A549 (cell line): ENCODE data around the gene MELK. TPM values are rescaled to one million over a fixed set of nuclear protein-coding genes. Genes with fewer than 3 reads are reported as not detected.
"Not testable (repeated sequence)": the region's sequence is repeated elsewhere in the genome, so short reads cannot be mapped to it uniquely, and the experiment has no call there.

Experiments used
- ATAC-seq, 2 experiments: fragments of 200-7000 bp in 1 of 2; fragments of >200 bp in 1 of 2; cut with Nextera tagmentation in 1 of 2; cut with Tn5 transposase in 1 of 2; 3 replicates each; pipeline versions ENCODE4 v1.8.0 to v1.9.1; 2018 to 2020; ENCODE audit warnings: mild to moderate bottlenecking in 1 of 2, moderate library complexity in 1 of 2
- CTCF ChIA-PET: fragments of 300-600 bp; sonication (Branson Sonifier 250); formaldehyde crosslinking; extraction: SDS; loops from one replicate; lab custom pipeline; 2021; ENCODE audit warnings: antibody characterized with exemption, inconsistent platforms; lab: Yijun Ruan, JAX
- POLR2A ChIA-PET: fragments of 350-600 bp; formaldehyde crosslinking; extraction: SDS; loops from one replicate; lab custom pipeline; 2021; ENCODE audit warnings: antibody characterized with exemption, inconsistent platforms; lab: Yijun Ruan, JAX
- DNase-seq, 2 experiments: peaks; one replicate each; pipeline versions ENCODE4 v3.0.0 to v3.0.0-alpha.2; 2011 to 2016; ENCODE audit warnings: low read depth in 1 of 2, low spot score in 1 of 2
- FAIRE-seq: peaks from 2 replicates; lab custom pipeline; 2011; peaks lifted over from hg19 to GRCh38; lab: Jason Lieb, UNC
- H3K27ac ChIP-seq, 2 experiments: fragments of >200 bp; sonication (Bioruptor Twin); formaldehyde crosslinking; 3 replicates each; pipeline ENCODE4 v1.5.1; 2016 to 2017
- H3K4me1 ChIP-seq: fragments of >200 bp; sonication (Bioruptor Twin); formaldehyde crosslinking; 3 replicates; pipeline ENCODE4 v1.6.1; 2016
- H3K4me2 ChIP-seq: fragments of >200 bp; sonication (Bioruptor Twin); formaldehyde crosslinking; 3 replicates; pipeline ENCODE4 v1.6.1; 2016
- H3K4me3 ChIP-seq: fragments of >200 bp; sonication (Bioruptor Twin); formaldehyde crosslinking; 3 replicates; pipeline ENCODE4 v1.5.1; 2016
- H3K9me3 ChIP-seq: fragments of >200 bp; sonication (Bioruptor Twin); formaldehyde crosslinking; 3 replicates; pipeline ENCODE4 v1.6.1; 2016
- CBX2 ChIP-seq: fragments of 200-600 bp; sonication (generic); IDR thresholded peaks from 2 replicates; pipeline ENCODE4 v1.6.1; 2016; ENCODE audit warnings: low read depth, mild to moderate bottlenecking, borderline replicate concordance
- CHD4 ChIP-seq: fragments of 200-600 bp; sonication (generic); IDR thresholded peaks from 2 replicates; pipeline ENCODE4 v1.6.1; 2016; ENCODE audit warnings: antibody characterized with exemption, mild to moderate bottlenecking, borderline replicate concordance
- EHF ChIP-seq: fragments of 250-450 bp; sonication (Bioruptor Pico); IDR thresholded peaks from 2 replicates; pipeline ENCODE4 v1.5.0; 2020; ENCODE audit warnings: mild to moderate bottlenecking
- HOXA7 ChIP-seq: fragments of 250-450 bp; sonication (Bioruptor Pico); IDR thresholded peaks from 2 replicates; pipeline ENCODE4 v1.5.0; 2020; ENCODE audit warnings: mild to moderate bottlenecking, moderate library complexity
- HOXB5 ChIP-seq: fragments of 250-450 bp; sonication (Bioruptor Pico); IDR thresholded peaks from 2 replicates; pipeline ENCODE4 v1.5.0; 2020; ENCODE audit warnings: mild to moderate bottlenecking, moderate library complexity
- JUN ChIP-seq, 2 experiments: fragments of >200 bp; sonication (Bioruptor Twin); formaldehyde crosslinking; IDR thresholded peaks; 2 replicates in 1 of 2; 3 replicates in 1 of 2; pipeline ENCODE4 v1.6.1; 2016 to 2017
- KDM5A ChIP-seq: fragments of 200-600 bp; sonication (generic); IDR thresholded peaks from 2 replicates; pipeline ENCODE4 v1.6.1; 2016; ENCODE audit warnings: antibody characterized with exemption, mild to moderate bottlenecking
- MAFK ChIP-seq: fragments of 450-650 bp; IDR thresholded peaks from 2 replicates; pipeline ENCODE4 v1.6.1; 2014; ENCODE audit not compliant: partially characterized antibody
- MAZ ChIP-seq: fragments of 150-350 bp; IDR thresholded peaks from 2 replicates; pipeline ENCODE4 v1.6.1; 2014; ENCODE audit warnings: antibody characterized with exemption, low read depth, low read length, borderline replicate concordance
- NFE2L2 ChIP-seq: fragments of 150-350 bp; conservative IDR thresholded peaks from 2 replicates; pipeline ENCODE4 v1.6.1; 2014; ENCODE audit warnings: low read length
- ZSCAN20 ChIP-seq: fragments of 250-450 bp; sonication (Bioruptor Pico); IDR thresholded peaks from 2 replicates; pipeline ENCODE4 v1.8.0; 2022; ENCODE audit warnings: mild to moderate bottlenecking, moderate library complexity
- WGBS: methylation state at CpG from one replicate; pipeline ENCODE4 v1.1.6; 2017; ENCODE audit errors: missing lambda C conversion rate; 5-methylcytosine and 5-hydroxymethylcytosine counted together
- polyA plus RNA-seq, 4 experiments: library from polyadenylated mRNA; depleted of rRNA in 3 of 4; stranded (reverse); fragments of >200 nt; fragmentation: RNase III in 1 of 4; extraction: RNeasy Plus Mini Kit Qiagen cat#74134 plus additional on column Dnase treatment in 1 of 4; gene quantifications; 2 replicates in 3 of 4; 3 replicates in 1 of 4; pipeline ENCODE4 v1.2.3, GENCODE V29; 2011 to 2017
- TF ChIP-seq, protein P1 (sequence below): IDR thresholded peaks from 2 replicates; pipeline ENCODE4 v1.6.1; 2012
- TF ChIP-seq, protein P2 (sequence below): fragments of 200-600 bp; sonication (generic); IDR thresholded peaks from 2 replicates; pipeline ENCODE4 v1.6.1; 2016; ENCODE audit warnings: antibody characterized with exemption, mild to moderate bottlenecking, moderate library complexity
- TF ChIP-seq, protein P3 (sequence below): fragments of 150-350 bp; IDR thresholded peaks from 2 replicates; pipeline ENCODE4 v1.6.1; 2014; ENCODE audit warnings: low read depth, mild to moderate bottlenecking, low read length

The MELK gene
- polyA plus RNA-seq, 2 of the 4 experiments (the other 2 are of a cell fraction) = 72.7 to 92.4 TPM

DNA sequence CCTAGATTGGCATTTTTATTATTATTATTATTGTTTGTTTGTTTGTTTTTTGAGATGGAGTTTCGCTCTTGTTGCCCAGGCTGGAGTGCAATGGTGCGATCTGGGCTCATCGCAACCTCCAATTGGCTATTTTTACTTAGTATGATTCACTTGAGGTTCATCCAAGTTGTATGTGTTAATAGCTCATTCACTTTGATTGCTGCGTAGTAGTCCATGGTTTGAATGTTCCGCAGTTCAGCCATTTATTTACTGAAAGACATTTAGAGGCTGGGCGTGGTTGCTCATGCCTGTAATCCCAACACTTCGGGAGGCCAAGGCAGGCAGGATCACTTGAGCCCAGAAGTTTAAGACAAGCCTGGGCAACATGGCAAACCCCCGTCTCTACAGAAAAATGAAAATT is 22.6 kb upstream of the MELK start:
- no peak for ATAC-seq

DNA sequence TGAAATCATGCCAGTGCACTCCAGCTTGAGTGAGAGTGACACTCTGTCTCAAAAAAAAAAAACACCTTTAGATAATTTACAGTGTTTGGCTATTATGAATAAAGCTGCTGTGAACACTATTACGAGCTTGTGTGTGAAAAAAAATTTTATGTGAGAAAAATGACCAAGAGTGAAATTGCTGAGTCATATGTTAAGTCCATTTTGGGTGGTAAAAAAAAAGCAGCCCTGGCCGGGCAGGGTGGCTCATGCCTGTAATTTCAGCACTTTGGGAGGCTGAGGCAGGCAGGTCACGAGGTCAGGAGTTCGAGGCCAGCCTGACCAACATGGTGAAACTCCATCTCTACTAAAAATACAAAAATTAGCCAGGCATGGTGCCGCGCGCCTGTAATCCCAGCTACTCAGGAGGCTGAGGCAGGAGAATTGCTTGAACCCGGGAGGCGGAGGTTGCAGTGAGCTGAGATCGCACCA is 22.0 kb upstream of the MELK start:
- FAIRE-seq, H3K4me1 ChIP-seq, H3K4me3 ChIP-seq, H3K4me2 ChIP-seq, POLR2A ChIA-PET, DNase-seq, H3K9me3 ChIP-seq, ATAC-seq: not testable (repeated sequence)
- CTCF ChIA-PET = interaction anchor here (0.6 to 14.4 kb wide), 3 partner anchors 10 to 145 kb away, joined by 4 to 227 read pairs (median 6); no protein-coding TSS in a partner anchor
- 84% methylated on average over 10 of the region's 10 CpGs for WGBS
- peak overlapping the region in 1 of 2 experiments; percentile 16; a peak in 3 of 6 replicates for H3K27ac ChIP-seq
- TF ChIP-seq NFE2L2 (peak; percentile 91), MAFK (peak; percentile 96)

More for the DNA sequence above, 22.6 kb upstream of the MELK start:
- FAIRE-seq = no peak
- ChIA-PET CTCF (interaction anchor here (0.8 to 14.4 kb wide), 2 partner anchors 100 to 144 kb away, joined by 4 to 227 read pairs; no protein-coding TSS in a partner anchor), POLR2A (no interaction called here)
- H3K27ac ChIP-seq = peak overlapping the region in 1 of 2 experiments; percentile 16; a peak in 2 of 6 replicates
- no peak for DNase-seq
- 93% methylated on average over 8 of the region's 8 CpGs for WGBS
- no peak overlapping the region for H3K4me3 ChIP-seq
- peaks cover 9% of the 10 kb centered on the region for H3K4me1 ChIP-seq
- no peak for TF ChIP-seq CHD4
- TF ChIP-seq, protein P1, sequence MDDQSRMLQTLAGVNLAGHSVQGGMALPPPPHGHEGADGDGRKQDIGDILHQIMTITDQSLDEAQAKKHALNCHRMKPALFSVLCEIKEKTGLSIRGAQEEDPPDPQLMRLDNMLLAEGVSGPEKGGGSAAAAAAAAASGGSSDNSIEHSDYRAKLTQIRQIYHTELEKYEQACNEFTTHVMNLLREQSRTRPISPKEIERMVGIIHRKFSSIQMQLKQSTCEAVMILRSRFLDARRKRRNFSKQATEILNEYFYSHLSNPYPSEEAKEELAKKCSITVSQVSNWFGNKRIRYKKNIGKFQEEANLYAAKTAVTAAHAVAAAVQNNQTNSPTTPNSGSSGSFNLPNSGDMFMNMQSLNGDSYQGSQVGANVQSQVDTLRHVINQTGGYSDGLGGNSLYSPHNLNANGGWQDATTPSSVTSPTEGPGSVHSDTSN = no peak
- TF ChIP-seq MAZ = no peak
- TF ChIP-seq CBX2 = no peak
- TF ChIP-seq, protein P2, sequence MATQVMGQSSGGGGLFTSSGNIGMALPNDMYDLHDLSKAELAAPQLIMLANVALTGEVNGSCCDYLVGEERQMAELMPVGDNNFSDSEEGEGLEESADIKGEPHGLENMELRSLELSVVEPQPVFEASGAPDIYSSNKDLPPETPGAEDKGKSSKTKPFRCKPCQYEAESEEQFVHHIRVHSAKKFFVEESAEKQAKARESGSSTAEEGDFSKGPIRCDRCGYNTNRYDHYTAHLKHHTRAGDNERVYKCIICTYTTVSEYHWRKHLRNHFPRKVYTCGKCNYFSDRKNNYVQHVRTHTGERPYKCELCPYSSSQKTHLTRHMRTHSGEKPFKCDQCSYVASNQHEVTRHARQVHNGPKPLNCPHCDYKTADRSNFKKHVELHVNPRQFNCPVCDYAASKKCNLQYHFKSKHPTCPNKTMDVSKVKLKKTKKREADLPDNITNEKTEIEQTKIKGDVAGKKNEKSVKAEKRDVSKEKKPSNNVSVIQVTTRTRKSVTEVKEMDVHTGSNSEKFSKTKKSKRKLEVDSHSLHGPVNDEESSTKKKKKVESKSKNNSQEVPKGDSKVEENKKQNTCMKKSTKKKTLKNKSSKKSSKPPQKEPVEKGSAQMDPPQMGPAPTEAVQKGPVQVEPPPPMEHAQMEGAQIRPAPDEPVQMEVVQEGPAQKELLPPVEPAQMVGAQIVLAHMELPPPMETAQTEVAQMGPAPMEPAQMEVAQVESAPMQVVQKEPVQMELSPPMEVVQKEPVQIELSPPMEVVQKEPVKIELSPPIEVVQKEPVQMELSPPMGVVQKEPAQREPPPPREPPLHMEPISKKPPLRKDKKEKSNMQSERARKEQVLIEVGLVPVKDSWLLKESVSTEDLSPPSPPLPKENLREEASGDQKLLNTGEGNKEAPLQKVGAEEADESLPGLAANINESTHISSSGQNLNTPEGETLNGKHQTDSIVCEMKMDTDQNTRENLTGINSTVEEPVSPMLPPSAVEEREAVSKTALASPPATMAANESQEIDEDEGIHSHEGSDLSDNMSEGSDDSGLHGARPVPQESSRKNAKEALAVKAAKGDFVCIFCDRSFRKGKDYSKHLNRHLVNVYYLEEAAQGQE = no peak
- no peaks in the 10 kb centered on the region for H3K9me3 ChIP-seq
- H3K4me2 ChIP-seq = no peak overlapping the region

DNA sequence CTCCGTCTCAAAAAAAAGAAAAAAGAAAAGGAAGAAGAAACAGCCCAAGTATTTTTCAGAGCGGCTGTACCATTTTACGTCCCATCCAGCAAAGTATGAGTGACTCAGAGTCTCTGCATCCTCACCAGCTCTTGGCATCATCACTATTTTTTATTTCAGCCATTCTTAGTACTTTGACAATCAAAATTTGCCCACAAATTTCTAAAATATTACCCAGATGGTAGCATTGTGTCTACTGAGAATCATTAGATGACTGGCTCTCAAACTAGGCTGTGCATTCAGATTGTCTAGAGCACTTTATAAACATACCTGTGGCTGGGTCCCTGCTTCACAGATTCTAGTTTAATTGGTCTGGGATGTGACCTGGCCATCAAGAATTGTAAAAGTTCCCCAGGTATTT is 21.6 kb upstream of the MELK start:
- ATAC-seq (no peak), DNase-seq (no peak), FAIRE-seq (no peak)
- Histone ChIP-seq H3K4me2 (no peak overlapping the region), H3K9me3 (no peaks in the 10 kb centered on the region), H3K4me3 (no peak overlapping the region), H3K27ac (peak overlapping the region in 1 of 2 experiments; percentile 16; a peak in 3 of 6 replicates), H3K4me1 (peaks cover 9% of the 10 kb centered on the region)
- CTCF ChIA-PET = interaction anchor here (0.6 to 14.4 kb wide), 3 partner anchors 9 to 145 kb away, joined by 4 to 227 read pairs (median 6); no protein-coding TSS in a partner anchor
- POLR2A ChIA-PET = no interaction called here
- 92% methylated on average over 3 of the region's 3 CpGs for WGBS
- TF ChIP-seq HOXA7 (CRISPR knock-in tag) = no peak
- TF ChIP-seq HOXB5 (CRISPR knock-in tag) = no peak
- no peak for TF ChIP-seq JUN (IDR thresholded peaks at IDR 0.05)
- TF ChIP-seq ZSCAN20 (CRISPR knock-in tag) = no peak
- TF ChIP-seq EHF (CRISPR knock-in tag) = no peak
- TF ChIP-seq, protein P3, sequence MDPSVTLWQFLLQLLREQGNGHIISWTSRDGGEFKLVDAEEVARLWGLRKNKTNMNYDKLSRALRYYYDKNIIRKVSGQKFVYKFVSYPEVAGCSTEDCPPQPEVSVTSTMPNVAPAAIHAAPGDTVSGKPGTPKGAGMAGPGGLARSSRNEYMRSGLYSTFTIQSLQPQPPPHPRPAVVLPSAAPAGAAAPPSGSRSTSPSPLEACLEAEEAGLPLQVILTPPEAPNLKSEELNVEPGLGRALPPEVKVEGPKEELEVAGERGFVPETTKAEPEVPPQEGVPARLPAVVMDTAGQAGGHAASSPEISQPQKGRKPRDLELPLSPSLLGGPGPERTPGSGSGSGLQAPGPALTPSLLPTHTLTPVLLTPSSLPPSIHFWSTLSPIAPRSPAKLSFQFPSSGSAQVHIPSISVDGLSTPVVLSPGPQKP = no peak
- no peak for TF ChIP-seq KDM5A
